PC-3 (cell line): Measurements from ENCODE around the gene DDTL.

Experiments used
- CTCF ChIP-seq: fragments of 300-600 bp; sonication (generic); conservative IDR thresholded peaks from 2 replicates; pipeline ENCODE4 v1.5.1; 2017; ENCODE audit warnings: antibody characterized with exemption, low read depth, mild to moderate bottlenecking, low read length
- EZH2 ChIP-seq: fragments of 300-600 bp; sonication (generic); IDR thresholded peaks from one replicate; pipeline ENCODE4 v1.6.1; 2017; ENCODE audit warnings: antibody characterized with exemption, mild to moderate bottlenecking, low read length; ENCODE audit not compliant: unreplicated experiment

GRCh38 chr22:23939017-23939357 is 27.7 kb upstream of the DDTL start:
- TF ChIP-seq EZH2 (no peak), CTCF (no peak)
